Fibroblast of lung (primary cell): ENCODE results near the gene ATP5PB.

ENCODE experiments used
- CTCF ChIP-seq, 2 donors: IDR thresholded peaks in 1 of 2; conservative IDR thresholded peaks in 1 of 2; 1 replicate in 1 of 2; 2 replicates in 1 of 2; pipeline ENCODE4 v1.5.1; 2011 to 2012; ENCODE audit warnings: low read length in 2 of 2, control low read depth in 1 of 2, inconsistent platforms in 1 of 2, low read depth in 1 of 2, mild to moderate bottlenecking in 1 of 2
- EZH2 ChIP-seq: IDR thresholded peaks from 2 replicates; pipeline ENCODE4 v1.5.1; 2012; ENCODE audit warnings: low read length, control low read depth, mild to moderate bottlenecking; ENCODE audit errors: missing control alignments

- TF ChIP-seq CTCF (conservative IDR thresholded peaks at IDR 0.05 in 1 of 2, IDR thresholded peaks at IDR 0.05 in 1 of 2; ENCODE audit: low read depth in 1 of 2, low read length in 2 of 2) (no peak), EZH2 (no peak)
Measured at GRCh38 chr1:111402083-111402482, 47.2 kb upstream of the ATP5PB start.
